HG02642 (cell line): Measurements from ENCODE around the gene MRPS27.

Source experiments
- ATAC-seq: cut with Tn5 transposase; IDR thresholded peaks from one replicate; pipeline ENCODE4 v1.9.1; 2021; ENCODE audit warnings: mild to moderate bottlenecking; ENCODE audit not compliant: unreplicated experiment, poor library complexity

Gene MRPS27

DNA sequence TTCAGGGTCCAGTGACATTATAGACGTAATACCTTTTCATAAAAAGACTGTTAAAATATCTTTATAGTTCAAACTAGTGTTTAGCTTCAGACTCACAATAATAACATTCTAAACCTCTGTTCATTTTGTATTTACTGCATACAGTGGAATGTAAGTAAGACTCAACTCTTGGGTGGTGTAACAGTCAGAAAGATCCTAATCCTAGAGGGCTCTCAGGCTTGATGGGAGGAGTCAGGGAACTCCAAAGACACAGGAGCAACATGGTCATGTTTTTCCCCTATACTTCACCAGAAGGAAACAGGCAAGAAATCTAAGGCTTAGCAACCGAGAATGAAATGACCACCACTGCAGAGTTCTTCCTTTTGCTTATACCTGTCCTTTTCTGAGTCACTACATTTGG lies 82.6 kb downstream of the MRPS27 start:
- ATAC-seq, result no peak

DNA sequence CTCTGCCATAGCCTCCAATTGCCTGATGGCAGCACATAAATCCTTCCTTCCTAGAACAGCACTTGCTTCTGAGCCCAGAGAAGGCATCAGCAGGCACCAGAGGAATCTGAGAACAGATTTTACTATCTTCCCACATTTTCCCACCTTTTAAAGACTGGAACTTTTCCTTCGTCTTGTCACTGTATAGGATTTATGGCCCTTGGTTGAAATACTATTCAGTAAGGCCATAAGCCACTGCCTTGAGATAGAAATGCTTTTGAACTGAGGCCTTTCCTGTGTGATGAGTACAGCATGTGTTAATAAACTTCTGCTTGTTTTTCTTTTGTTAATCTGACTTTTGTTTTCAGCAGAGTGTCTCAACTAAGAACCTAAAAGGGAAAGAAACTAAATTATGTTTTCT lies 84.3 kb downstream of the MRPS27 start:
- ATAC-seq, result no peak

- no peak for ATAC-seq
These were observed 85.2 kb downstream of the MRPS27 start for GRCh38 chr5:72234868-72235267.

DNA sequence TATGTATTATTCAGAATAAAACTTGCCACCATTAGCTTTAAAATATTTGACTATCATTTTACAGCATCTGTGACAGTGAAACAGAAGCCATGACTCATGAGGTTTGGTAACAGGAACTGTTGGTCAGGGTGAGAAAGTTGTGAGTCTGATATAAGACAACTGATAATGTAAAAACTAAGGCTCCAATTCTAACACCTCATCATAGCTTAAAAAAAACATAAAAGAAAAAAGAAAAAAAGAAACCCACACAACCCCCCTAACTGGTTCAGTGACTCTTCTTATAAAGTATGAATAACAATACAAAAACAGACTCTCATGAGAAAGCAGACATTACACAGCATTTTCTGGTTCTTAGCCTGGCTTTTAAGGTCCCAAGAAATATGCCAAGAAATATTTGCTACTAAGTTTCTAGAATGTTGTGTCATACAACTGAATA lies 85.8 kb downstream of the MRPS27 start:
- peak; percentile 71 for ATAC-seq

DNA sequence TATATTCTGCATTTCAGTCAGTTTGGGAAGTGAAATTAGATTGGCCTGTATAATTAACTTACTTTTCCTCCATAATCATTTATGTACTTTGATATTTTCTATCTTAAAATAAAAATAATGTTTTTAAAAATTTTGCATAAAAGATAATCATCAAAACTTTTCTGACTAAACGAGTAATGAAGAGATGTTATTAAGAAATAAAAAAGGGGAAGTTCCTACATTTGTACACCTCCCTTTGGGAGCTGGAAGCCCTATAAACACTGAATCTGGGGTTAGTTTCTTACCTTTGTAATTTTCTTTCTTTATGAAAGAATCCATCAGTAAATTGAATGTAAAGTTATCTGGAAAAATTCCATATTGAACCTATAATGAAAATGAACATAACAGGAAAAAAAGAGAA lies 86.2 kb downstream of the MRPS27 start:
- ATAC-seq, result no peak

- no peak for ATAC-seq
These were observed 87.2 kb downstream of the MRPS27 start for GRCh38 chr5:72232838-72233237.

- ATAC-seq, result no peak
These were observed 87.9 kb downstream of the MRPS27 start for GRCh38 chr5:72231991-72232703.

- ATAC-seq, result no peak
These were observed 91.1 kb downstream of the MRPS27 start for GRCh38 chr5:72228960-72229359.

GRCh38 chr5:72226950-72227349 lies 93.1 kb downstream of the MRPS27 start:
- ATAC-seq, result no peak

DNA sequence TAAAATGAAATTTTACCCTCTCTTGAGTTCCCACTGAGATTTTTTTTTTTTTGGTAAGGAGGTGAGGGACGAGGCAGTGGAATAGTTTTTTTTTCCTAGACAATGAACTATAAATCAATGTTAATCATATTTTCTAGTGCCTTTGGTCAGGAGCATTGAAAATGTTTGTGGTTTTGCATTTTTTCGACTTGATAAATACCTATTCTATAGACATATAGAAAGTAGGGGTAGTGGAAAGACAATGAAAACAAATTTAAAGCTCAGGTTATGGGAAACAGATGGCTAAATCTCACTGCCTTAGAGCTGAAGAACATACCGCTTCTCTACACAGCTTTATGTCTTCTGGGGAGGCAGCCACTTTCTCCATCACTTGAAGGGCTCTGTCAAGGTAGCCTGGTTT lies 94.3 kb downstream of the MRPS27 start:
- ATAC-seq, result no peak

GRCh38 chr5:72224946-72225463 lies 95.0 kb downstream of the MRPS27 start:
- no peak for ATAC-seq

- no peak for ATAC-seq
These were observed 96.7 kb downstream of the MRPS27 start for GRCh38 chr5:72223371-72223770.

DNA sequence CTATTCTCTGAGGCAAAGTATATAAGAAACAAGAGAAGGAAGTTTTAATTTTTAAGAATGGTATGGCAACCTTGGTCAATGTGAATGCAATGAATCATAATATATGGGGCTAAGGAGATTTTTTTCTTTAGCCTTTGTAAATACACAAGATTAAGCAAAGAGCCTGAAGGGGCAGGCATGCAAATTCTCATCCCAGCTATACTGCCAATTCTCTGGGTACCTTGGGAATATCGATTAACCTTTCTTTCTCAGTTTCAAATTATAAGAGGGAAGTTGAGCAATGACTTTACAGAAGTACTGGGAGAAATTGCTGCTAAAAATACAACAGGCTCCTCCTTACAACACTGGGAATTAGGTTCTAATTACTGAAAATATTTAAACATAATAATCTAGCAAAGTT lies 97.5 kb downstream of the MRPS27 start:
- no peak for ATAC-seq

DNA sequence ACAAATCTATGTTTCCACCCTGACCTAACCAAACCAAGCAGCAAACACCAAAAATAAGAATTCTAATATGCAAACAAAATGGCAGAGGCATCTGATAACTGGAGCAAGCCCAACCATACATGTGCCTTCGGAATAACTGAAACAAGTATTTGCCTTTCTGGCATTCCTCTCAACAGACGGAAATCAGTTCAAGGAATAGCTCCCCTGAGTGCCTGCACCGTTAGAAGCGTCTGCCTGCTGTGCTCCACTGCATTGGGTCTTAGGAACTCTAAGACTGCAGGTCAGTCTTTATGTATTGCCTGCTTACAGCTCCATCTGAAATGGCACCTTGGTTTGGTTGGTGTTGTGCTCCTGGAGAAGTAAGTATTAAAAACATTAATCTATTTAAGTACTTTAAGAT lies 98.5 kb downstream of the MRPS27 start:
- no peak for ATAC-seq

- no peak for ATAC-seq
These were observed 98.9 kb downstream of the MRPS27 start for GRCh38 chr5:72221099-72221498.

- ATAC-seq, result no peak
These were observed 103.3 kb downstream of the MRPS27 start for GRCh38 chr5:72216756-72217155.

DNA sequence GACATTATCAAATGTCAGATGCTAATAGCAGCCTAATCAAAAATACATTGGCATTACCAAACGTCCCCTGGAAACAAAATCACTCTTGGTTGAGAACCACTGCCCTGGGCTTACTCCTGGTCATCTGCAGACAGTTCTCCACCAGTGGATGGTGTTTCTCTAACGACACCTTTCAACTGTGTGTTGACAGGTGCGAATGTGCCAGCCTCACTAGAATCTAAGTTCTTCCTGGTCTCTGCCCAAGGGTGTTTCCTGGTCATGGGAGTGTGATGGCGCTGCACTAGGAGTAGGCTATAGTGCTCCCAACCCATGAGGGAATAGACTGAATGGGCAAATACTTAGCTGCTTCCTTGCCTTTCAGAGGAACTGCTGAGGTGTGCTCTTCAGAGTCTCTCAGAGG lies 105.9 kb downstream of the MRPS27 start:
- no peak for ATAC-seq

- no peak for ATAC-seq
These were observed 106.6 kb downstream of the MRPS27 start for GRCh38 chr5:72213482-72213881.

DNA sequence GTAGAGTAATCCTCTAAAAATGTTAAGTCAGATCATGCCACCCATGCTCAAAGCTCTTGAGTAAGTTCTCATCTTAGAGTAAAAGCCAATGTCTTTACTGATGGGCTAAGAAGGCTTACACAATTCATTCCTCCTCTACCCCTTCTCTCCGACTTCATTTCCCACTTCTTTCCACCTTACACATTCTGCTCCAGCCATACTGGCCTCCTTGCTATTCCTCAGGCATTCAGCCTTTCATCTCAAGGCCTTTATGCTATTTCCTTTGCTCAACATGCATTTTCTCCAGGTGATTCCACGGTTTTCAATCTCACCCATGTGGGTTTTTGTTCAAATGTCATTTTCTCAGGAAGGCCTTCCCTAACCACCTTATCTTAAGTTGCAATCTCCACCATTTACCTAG lies 107.9 kb downstream of the MRPS27 start:
- ATAC-seq, result no peak

DNA sequence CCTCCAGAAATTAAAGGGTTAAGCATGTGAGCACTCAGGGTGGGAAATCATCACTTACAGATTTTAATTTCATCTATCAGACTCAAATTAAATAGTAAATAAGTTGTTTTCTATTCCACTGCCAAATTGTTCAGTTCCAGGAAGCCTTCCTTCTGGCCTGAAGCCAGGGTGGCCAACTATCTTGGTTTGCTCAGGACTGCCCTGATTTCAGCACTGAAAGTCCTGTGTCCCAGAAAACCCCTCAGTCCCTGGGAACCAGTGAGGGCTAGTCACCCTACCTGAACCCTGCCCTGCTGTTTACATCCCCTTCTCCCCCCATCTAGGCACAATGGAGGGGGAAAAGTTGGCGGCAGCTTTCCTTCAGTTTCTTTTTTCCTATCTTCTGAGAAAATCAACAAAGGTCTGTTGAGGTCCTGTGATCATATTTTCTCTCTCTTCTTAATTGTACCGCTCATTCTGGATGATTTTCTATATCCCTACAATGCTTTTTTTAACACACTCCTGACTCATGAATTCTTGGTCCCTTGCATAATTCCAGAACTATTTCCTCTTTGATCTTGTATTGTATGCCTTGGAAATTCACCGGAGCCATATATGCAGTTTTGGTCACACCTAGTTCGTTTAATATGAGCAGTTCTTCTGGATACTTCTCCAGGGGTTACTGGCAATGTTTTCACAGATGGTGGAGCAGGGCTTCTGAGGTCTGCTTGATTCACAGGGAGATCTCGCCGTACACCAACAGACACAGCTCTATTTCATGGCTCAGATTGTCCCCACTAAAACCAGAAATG lies 109.0 kb downstream of the MRPS27 start:
- no peak for ATAC-seq
